ENCODE results near the gene MSANTD3.
A peak's percentile ranks its signal among the peaks of the same experiment; 100 is the strongest.

MSANTD3 gene

GRCh38 chr9:100465274-100465673 lies 38.3 kb downstream of the MSANTD3 start:
- DNase-seq (ENCODE audit: low read depth in 2 of 3, low spot score in 2 of 3), result no peak

- no peak for DNase-seq (ENCODE audit: low read depth in 2 of 3, low spot score in 2 of 3)
These were observed 38.8 kb downstream of the MSANTD3 start for GRCh38 chr9:100465761-100466160.

- DNase-seq (ENCODE audit: low read depth in 2 of 3, low spot score in 2 of 3), result no peak
These were observed 39.4 kb downstream of the MSANTD3 start for GRCh38 chr9:100466171-100466828.

- no peak for DNase-seq (ENCODE audit: low read depth in 2 of 3, low spot score in 2 of 3)
These were observed 39.9 kb downstream of the MSANTD3 start for GRCh38 chr9:100466829-100467221.

- no peak for DNase-seq (ENCODE audit: low read depth in 2 of 3, low spot score in 2 of 3)
These were observed 41.1 kb downstream of the MSANTD3 start for GRCh38 chr9:100468041-100468440.

GRCh38 chr9:100472268-100472667 lies 45.3 kb downstream of the MSANTD3 start:
- DNase-seq (ENCODE audit: low read depth in 2 of 3, low spot score in 2 of 3), result no peak

GRCh38 chr9:100472788-100473275 lies 45.9 kb downstream of the MSANTD3 start, which contains the start of gene TMEFF1:
Gene TMEFF1, plus strand, starts transcription at chr9:100473149. Its CDS starts 396 bp downstream, at chr9:100473545.
- DNase-seq (ENCODE audit: low read depth in 2 of 3, low spot score in 2 of 3), result peak in 2 of 3 experiments; percentile 10 to 23

- DNase-seq (ENCODE audit: low read depth in 2 of 3, low spot score in 2 of 3), result peak in 2 of 3 experiments; percentile 14 to 16
These were observed 46.5 kb downstream of the MSANTD3 start for GRCh38 chr9:100473276-100474081.

- no peak for DNase-seq (ENCODE audit: low read depth in 2 of 3, low spot score in 2 of 3)
These were observed 47.4 kb downstream of the MSANTD3 start for GRCh38 chr9:100474082-100474923.

- DNase-seq (ENCODE audit: low read depth in 2 of 3, low spot score in 2 of 3), result no peak
These were observed 48.0 kb downstream of the MSANTD3 start for GRCh38 chr9:100474924-100475276.

- DNase-seq (ENCODE audit: low read depth in 2 of 3, low spot score in 2 of 3), result no peak
These were observed 50.3 kb downstream of the MSANTD3 start for GRCh38 chr9:100477241-100477640.

GRCh38 chr9:100478192-100478591 lies 51.2 kb downstream of the MSANTD3 start:
- no peak for DNase-seq (ENCODE audit: low read depth in 2 of 3, low spot score in 2 of 3)

GRCh38 chr9:100479820-100480219 lies 52.9 kb downstream of the MSANTD3 start:
- no peak for DNase-seq (ENCODE audit: low read depth in 2 of 3, low spot score in 2 of 3)

- DNase-seq (ENCODE audit: low read depth in 2 of 3, low spot score in 2 of 3), result no peak
These were observed 58.3 kb downstream of the MSANTD3 start for GRCh38 chr9:100485196-100485595.

GRCh38 chr9:100486479-100487176 lies 59.7 kb downstream of the MSANTD3 start:
- DNase-seq (ENCODE audit: low read depth in 2 of 3, low spot score in 2 of 3), result no peak

GRCh38 chr9:100488177-100488576 lies 61.2 kb downstream of the MSANTD3 start:
- DNase-seq (ENCODE audit: low read depth in 2 of 3, low spot score in 2 of 3), result no peak

- no peak for DNase-seq (ENCODE audit: low read depth in 2 of 3, low spot score in 2 of 3)
These were observed 62.9 kb downstream of the MSANTD3 start for GRCh38 chr9:100489836-100490235.

GRCh38 chr9:100492952-100493351 lies 66.0 kb downstream of the MSANTD3 start:
- no peak for DNase-seq (ENCODE audit: low read depth in 2 of 3, low spot score in 2 of 3)

- no peak for DNase-seq (ENCODE audit: low read depth in 2 of 3, low spot score in 2 of 3)
These were observed 71.6 kb downstream of the MSANTD3 start for GRCh38 chr9:100498592-100498991.

- no peak for DNase-seq (ENCODE audit: low read depth in 2 of 3, low spot score in 2 of 3)
These were observed 72.5 kb downstream of the MSANTD3 start for GRCh38 chr9:100499460-100499859.

GRCh38 chr9:100499866-100500265 lies 72.9 kb downstream of the MSANTD3 start:
- DNase-seq (ENCODE audit: low read depth in 2 of 3, low spot score in 2 of 3), result no peak

Measured in activated CD8-positive, alpha-beta memory T cell treated with anti-CD3 and anti-CD28 coated beads for 48 hours (primary cell).